Activated T-cell treated with anti-CD3 and anti-CD28 coated beads for 1 hour (primary cell): ENCODE results near the gene NTN5.
"Not testable (repeated sequence)": the region's sequence is repeated elsewhere in the genome, so short reads cannot be mapped to it uniquely, and the experiment has no call there.

ENCODE experiments used
- DNase-seq: peaks from one replicate; pipeline ENCODE4 v3.0.0-alpha.2; 2020; ENCODE audit warnings: low read depth

NTN5 gene

DNA sequence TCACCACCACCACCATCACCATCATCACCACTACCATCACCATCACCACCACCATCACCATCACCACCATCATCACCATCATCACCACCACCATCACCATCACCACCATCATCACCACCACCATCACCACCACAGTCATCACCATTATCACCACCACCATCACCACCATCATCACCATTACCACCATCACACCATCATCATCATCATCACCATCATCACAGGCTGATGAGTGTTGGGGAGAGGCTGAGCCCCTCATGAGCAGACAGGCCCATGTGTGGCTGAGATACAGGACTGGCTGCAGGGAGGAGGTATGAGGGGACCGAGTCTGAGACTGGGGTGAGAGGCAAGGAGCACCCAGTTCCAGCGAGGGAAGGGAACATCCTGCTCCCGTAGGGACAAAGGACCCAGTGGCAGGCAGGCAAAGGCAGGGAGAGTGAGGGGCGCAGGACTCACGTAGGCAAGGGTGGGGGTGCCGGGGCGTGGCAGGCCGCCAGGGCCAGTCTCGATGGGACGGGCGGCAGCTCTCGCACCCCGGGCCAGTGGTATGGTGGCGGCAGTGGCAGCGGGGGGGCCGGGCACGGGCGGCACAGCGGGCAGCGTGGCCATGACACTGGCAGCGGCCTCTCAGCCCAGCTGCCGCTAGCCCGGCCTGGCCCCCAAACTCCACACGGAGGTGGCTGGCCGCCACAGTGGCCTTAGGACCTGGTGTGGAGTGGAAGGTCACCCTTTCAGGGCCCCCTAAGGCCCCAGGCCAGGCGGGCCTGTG lies 2.7 kb downstream of the NTN5 start:
- no peak for DNase-seq

DNA sequence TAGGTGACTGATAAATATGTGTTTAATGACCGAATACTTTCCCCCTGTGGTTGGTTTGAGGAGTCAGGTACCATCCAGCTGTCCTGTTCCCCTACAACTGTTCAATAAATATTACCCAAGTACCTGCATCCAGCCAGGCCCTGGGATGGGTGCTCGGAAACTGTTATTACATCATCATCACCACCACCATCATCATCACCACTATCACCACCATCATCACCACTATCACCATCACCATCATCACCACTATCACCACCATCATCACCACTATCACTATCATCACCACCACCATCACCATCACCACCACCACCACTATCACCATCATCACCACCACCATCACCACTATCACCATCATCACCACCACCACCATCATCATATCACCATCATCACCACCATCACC lies 4.1 kb downstream of the NTN5 start:
- DNase-seq, result no peak

DNA sequence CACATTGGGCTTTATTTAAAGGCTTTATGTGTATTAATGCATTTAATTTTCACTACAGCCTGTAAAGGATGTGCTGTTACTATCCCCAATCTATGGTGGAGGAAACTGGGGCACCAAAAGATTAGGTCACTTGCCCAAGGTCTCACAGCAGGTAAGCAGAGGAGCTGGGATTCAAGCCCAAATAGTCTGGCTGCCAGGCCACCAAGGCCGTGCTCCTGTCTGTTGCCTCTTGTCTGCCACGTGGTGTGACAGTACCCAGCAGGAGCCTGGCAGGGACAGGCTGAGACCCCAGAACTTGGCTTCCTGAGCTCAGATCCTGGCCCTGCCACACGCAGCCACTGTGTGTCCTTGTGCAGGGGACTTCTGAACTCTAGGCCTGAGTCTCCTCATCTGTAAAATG lies 4.5 kb downstream of the NTN5 start:
- no peak for DNase-seq

DNA sequence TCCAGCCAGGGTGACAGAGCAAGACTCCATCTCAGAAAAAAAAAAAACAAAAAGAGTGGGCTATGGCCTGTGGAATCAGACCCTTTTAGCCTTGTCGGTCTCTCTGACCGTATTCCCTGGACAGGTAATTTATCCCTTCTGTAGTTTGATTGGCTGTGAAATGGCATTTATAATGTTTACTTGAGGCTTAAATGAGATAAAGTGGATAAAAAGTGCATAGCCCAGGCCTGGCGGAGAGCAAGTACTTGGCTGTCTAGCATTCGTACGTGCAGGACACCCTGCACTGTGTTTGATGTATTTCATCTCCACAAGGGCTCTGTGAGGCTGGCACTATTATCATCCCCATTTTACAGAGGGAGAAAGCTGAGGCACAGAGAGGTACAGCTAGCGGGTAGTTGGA lies 7.0 kb downstream of the NTN5 start:
- DNase-seq, result no peak

DNA sequence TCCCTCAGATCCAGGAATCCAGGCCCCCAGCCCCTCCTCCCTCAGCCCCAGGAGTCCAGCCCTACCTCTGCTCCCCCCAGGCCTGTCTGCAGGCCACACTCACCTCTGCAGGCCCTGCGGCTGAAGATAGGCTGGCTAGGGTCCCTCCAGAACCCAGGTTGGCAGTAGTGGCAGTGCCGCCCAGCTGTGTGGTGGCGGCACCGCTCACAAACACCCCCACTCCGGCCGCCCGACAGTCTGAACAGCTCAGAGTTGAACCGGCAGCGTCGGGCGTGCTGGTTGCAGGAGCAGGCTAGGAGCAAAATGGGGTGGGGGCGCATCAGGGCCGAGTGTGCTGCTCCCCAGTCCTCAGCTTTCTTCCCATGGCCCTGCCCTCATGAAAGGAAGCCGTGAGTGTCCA lies 8.3 kb downstream of the NTN5 start:
- no peak for DNase-seq

DNA sequence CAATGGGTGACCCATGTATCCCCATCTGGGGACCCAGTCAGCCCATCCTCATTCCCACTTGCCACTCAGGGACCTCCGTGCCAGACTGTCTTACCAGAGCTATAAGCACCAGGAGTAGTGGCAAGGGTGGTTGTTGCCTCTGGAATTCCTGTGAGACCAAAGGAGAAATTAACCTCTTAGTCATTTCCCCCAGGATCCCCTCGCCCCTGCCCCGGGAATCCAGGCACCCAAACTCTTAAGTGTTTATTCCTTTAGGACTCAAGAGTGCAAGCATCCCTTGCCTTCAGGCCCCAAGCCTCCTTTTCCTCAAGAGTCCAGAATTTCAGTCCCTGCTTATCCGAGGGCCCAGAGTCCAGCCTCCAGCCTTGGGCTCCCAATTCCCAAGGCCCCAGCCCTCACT lies 9.2 kb downstream of the NTN5 start:
- no peak for DNase-seq

DNA sequence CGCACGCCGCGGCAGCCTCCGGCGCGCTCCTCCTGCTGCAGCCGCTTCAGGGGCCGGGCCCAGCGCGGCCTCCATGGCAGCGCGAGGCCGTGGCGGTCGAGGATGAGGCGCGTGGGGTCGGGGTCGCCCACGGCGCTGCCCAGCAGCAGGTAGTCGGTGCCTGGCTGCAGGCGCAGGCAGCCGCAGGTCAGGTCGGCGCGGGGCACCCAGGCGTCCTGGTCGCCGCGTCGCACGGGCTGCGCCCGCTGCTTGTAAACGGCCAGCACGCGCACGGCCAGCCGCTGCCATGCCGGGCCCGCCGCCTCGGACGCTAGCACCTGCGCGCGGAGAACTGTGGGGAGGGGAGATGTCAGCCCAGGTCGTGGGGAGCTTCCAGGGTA lies 11.1 kb downstream of the NTN5 start:
- no peak for DNase-seq

DNA sequence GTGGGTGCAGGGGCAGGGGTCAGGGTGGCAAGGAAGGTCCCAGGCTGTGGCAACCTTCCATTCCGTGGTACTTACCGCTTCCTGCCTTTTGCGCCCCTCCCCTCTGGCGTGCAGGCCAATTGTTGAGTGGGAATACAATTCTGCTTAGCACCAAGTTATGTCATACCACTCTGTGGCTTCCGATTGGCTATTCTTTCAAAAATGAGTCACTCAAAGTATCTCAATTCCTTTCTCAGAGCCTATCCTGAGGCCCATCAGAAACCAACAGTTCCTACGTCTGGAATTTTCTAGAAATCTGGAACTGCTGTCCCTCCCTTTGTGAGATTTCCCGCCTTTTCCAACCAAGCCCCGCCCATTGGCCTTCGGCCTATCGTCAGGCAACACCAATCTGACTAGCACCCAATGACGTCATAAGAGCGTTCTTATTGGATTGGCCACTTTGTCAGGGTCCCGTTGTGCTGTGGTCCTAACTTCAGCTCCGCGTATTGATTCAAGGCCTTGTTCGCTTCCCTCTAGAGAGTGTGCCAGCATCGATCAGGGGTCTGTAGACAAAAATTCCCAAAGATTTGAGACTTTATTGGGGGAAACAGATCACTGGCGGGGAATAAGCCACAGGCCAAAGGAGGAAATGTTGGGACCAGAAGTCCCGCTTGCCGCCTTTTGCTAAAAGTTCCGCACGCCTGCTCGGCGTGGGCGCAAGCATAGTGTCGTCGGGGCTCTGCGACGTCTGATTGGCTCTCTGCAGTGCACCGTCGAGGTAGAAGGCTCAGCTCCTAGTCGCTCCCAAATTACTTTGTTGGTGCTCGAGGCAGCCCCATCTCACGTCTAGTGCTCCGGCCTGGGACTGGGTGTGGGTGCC lies 11.7 kb downstream of the NTN5 start:
- peak; percentile 61 for DNase-seq

DNA sequence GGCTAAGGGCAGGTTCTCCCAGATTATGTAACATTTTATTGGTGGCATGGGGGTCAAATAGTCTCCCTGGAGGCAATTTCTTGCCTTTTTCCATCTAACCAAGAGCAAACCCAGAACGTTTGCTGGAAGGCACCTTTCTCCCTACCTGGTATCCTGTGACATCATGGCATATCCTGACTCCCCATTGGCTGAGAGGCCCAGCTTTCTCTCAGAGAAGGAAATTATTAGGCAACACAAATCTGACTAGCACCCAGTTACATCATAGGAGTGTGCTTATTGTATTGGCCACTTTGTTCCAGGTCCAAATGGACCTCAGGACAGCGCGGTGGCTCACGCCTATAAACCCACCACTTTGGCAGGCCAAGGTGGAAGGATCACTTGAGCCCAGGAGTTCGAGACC lies 13.0 kb downstream of the NTN5 start:
- DNase-seq, result no peak

DNA sequence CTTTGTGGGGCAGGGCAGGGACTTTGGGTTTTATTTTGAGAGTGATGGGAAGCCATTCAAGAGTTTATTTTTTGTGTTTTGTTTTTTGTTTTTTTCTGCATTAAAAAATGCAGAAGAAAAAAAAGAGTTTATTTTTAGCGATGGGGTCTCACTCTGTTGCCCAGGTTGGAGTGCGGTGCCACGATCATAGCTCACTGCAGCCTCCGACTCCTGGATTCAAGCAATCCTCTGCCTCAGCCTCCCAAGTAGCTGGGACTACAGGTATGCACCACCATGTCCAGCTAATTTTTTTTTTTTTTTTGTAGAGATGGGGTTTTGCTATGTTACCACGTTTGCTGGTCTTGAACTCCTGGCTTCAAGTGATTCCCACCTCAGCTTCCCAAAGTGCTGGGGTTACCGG lies 14.3 kb downstream of the NTN5 start:
- no peak for DNase-seq

DNA sequence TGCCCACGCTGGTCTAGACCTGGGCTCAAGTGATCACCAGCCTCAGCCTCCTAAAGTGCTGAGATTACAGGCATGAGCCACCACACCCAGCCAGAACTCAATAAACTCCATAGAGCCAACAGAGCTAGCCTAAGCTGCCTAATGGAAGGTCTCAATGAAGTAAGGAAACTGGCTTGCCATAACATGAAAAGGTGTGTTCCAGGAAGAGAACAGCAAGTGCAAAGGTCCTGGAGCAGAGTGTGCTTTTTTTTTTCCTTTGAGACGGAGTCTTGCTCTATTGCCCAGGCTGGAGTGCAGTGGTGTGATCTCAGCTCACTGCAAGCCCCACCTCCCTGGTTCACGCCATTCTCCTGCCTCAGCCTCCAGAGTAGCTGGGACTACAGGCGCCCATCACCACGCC lies 15.0 kb downstream of the NTN5 start:
- DNase-seq, result not testable (repeated sequence)

DNA sequence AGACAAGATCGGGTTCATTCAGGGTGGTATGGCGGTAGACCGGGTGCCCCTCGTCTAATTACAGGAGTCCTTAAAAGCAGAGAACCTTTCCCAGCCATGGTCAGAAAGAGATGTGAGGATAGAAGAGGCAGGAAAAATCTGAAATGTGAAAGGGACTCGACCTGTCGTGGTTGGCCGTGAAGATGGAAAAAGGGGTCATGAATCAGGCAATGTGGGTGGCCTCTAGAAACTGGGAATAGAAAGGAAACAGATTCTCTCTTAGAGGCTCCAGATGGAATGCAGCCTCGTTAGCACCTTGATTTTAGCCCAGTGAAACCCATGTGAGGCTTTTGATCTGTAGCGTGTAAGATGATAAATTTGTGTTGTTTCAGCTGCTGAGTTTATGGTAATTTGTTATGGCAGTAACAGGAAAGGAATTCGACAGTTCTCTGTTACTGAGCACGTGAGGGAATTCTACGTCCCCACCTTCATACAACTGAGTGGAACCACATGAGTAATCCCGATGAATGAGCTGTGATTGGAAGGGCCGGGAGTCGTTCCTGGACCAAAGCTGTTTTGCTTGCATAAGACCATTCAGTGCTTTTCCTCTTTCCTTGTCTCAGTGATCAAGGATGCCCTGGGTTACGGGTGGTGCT lies 15.9 kb downstream of the NTN5 start:
- no peak for DNase-seq

DNA sequence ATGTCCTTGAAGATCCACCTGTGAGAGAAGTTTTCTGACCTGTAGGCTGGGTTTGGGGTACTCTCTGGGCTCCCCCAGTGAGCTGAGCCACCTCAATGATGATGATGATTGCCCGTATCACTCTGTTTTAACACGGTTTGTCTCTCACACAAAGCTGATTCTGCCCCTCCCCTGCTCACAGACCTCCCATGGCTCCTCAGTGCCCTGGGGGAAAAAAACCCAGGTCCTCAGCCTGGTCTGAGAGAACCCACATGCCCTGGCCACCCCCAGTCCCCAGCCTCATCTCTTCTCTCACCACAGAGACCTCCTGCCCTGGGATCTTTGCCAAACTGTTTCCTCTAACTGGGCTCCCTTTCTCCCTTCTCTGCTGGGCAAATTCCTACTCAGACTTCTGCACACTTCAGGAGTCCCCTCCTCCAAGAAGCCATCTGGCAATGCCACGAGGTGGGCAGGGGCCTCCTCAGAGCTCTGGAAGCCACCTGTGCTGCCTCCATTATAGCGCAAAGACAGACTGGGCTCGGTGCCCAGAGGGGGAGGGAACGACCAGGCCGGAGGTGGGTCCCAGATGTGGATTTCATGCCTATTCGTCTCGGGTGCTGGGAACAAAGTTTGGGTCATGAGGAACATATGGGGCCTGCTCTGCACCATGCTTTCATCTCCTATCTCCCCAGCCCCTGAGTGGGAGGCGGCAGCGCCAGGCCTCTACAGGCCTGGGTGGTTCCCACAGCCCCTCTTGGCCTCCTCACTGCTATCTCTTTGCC lies 18.3 kb downstream of the NTN5 start:
- DNase-seq, result no peak

DNA sequence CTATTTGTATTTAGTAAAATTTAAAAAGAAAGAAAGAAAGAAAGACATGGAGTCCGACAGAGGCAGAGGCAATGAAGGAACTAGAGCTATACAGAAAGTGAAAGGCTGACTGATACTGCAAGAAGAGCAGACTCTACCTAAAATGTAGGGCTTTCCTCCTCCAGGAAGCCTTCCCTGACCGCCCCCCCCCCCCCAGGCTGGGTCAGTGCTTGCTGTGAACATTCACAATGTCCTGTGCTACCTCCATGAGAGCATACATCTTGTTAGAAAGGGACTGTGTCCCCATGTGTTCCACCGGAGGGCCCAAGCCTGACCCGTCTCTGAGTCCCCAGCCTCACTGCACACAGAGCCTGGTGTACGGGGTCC lies 21.2 kb downstream of the NTN5 start:
- DNase-seq, result no peak

DNA sequence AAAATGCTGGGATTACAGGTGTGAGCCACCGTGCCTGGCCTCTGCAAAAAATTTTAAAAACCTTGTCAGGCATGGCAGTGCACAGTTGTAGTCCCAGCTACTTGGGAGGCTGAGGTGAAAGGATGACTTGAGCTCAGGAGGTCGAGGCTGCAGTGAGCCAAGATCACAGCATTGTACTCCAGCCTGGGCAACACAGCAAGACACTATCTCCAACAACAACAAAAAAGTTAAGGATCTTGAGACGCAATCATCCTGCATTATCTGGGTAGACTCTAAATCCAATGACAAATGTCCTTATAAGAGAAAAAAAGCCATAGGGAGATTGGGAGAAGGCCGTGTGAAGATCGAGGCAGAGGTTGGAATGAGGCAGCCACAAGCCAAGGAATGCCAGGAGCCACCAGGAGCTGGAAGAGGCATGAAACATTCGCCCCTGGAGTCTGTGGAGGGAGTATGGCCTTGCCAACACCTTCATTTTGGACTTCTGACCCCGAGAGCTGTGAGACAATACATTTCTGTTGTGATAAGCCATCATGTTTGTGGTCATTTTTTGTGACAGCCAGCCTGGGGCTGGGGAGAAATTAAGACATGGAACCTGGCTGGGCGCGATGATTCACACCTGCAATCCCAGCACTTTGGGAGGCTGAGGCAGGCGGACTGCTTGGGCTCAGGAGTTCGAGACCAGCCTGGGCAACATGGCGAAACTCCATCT lies 21.7 kb downstream of the NTN5 start:
- no peak for DNase-seq

DNA sequence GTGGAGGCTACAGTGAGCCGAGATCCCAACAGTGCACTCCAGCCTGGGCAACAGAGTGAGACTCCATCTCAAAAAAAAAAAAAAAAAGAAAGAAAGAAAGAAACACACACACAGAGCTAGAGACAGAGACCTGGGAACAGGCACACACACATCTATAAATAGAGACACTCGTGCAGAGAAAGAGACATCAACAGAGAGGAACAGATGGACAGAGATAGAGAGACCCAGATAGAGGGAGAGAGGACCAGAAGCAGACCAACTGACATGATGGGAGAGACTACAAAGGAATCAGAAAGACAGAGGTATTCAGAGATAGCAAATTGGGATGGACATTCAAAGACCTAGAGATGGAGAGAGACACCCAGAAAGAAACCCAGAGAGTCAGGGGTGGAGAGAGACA lies 24.7 kb downstream of the NTN5 start:
- DNase-seq, result no peak

DNA sequence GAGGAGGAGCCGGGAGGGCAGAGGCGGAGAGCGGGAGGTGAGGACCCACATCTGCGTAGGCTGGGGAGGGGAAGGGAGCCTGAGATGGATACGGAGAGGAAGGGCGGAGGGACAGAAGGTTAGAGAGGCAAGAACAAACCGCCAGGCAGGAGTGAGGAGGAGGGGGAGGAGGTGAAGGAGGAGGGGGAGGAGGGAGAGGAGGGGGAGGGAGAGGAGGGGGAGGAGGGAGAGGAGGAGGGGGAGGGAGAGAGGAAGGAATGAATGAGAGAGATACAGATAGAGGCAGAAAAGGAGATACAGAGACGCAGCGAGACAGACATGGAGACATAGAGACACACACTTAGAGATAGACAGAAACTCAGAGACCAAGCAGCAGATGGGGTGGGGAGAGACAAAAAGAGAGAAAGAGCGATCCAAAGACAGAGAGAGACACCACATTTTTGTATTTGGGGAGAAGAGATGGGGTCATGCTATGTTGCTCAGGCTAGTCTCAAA lies 26.0 kb downstream of the NTN5 start:
- DNase-seq, result no peak

DNA sequence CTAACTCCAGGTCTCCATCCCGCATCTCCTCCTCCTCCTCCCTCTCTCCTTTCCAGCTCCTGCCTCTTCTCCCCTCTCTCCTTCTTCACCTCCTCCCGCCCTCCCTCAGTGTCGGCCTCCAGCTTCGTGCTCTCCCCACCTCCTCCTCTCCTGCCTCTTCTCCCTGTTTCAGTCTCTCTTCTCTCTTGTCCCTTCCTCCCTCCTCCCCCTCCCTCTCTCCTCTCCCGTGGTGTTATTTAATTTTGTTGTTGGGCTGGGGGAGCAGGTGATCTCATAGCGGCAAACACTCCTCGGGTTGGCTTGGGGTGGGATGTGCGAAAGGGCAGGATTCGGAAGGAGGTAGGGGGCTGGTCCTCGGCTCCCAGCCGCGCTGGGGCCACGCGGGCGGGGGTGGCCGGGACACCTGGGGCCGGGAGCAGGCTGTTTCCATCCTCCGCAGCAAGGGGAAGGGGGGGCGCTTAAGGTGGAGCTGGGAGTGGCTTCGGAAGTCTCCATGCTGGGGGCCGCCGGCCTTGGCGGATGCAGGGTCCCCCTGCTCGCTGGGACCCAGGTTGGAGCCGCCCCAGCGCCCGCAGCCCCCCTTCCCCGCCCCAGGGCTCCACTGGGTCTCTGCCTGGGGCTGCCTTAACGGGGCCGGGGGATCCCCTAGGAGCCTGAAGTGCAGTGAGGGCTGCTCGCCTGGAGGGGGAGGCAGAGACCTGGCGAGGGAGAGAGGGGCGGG lies 26.7 kb downstream of the NTN5 start, which contains the start of gene CA11:
Gene CA11, minus strand, starts transcription at position 187 of the 721 bp plus-strand sequence. CDS start 555 bp downstream, outside the sequence.
- DNase-seq, result peak; percentile 87

DNA sequence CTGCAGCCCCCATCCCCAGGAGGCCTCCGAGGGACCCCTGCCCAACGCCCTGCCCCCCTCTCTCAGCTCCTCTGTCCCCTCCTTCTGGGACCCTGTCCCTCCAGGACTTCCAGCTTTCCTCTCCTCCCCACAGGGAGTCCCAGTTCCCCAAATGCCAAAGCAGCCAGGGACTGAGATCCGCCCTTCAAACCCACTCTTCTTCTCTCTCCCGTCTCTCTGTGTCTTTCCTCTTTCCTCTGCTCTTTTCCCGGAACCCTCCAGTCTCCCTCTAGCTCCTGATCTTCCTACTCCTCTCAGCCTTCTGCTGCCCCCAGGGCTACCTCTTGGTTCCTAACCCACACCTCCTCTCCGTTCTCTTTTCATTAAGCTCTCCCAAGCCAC lies 27.2 kb downstream of the NTN5 start:
- DNase-seq, result no peak

DNA sequence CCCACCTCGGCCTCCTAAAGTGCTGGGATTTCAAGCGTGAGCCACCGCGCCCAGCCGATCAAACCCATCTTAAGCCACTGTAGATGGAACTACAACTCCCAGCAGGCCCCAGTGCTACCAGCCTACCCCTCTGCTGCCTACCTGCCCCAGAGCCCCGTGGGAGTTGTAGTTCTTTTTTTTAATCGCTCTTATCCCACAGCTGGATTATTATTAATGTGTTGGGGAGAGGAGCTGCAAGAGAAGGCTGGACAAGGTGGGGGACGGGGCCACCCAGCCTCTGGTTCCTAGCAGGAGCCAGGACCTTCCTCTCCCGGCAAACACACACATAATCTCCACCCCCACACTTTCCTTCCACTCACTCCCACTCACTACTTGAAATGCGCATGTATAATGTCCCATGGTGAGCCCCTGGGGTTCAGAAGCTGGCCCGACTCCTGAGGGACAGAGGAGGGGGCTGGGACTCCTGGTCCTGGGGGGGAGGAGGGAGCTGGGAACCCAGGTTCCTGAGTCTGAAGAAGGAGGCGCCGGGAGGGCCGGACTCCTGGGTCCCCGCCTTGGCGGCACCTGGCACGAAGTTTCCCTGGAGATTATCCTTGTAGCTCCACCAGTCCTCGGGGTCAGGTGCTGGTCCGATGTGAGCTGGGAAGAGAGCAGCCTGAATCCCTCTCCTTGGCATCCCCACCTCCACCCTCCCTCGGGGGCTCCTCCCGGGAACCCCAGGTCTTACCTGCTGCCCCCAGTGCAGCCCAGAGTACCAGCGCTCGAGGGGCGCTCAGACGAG lies 27.8 kb downstream of the NTN5 start:
- peak; percentile 56 for DNase-seq
